Measurements from ENCODE around the gene CZIB. TPM values are rescaled to one million over a fixed set of nuclear protein-coding genes. Genes with fewer than 3 reads are reported as not detected.
A peak's percentile ranks its signal among the peaks of the same experiment; 100 is the strongest.

The CZIB gene
- total and polyA plus RNA-seq, 2 of the 4 experiments (the other 2 are of a cell fraction) = 41.0 to 58.9 TPM

DNA sequence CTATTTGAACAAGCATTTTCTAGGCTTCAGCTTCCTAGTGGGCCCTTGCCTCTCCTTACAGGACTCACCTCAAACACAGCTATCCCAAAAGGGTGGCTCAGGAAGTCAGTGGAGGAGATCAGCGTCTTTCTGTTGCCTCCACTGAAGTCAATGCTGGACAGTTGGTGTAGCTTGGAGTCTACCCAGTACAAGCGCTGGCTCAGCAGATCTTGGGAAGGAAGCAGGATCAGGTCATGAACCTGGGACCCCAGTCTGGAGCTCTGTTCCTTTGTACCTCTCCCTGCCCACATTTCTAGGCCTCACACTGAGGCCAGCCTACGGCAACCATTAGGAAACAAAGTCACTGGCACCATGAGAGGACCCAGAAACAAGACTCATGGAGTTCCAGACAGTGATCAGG is 41.6 kb upstream of the CZIB start:
- CTCF ChIA-PET = no interaction called here
- no peaks in the 10 kb centered on the region for H3K9me3 ChIP-seq (ENCODE audit: control insufficient read depth, insufficient read depth, low read length)
- dilution Hi-C loops (cut with HindIII; ENCODE audit: low sequenced_read_pairs, unreplicated experiment) = no loop called here

More for the DNA sequence above, 41.6 kb upstream of the CZIB start:
- Histone ChIP-seq H3K27ac (ENCODE audit: insufficient read depth, low read length) (no peak overlapping the region), H3K9me1 (ENCODE audit: insufficient read depth, low read length) (peaks cover 27% of the 10 kb centered on the region), H2BK120ac (ENCODE audit: low read depth, low read length) (no peak overlapping the region), H3K18ac (ENCODE audit: low read depth, low read length) (no peak overlapping the region), H4K5ac (ENCODE audit: low read depth, low read length) (no peak overlapping the region), H2AK5ac (ENCODE audit: low read depth, low read length) (no peak overlapping the region), H3K23ac (ENCODE audit: low read depth, low read length) (no peak overlapping the region), H4K20me1 (ENCODE audit: insufficient read depth, low read length) (no peaks in the 10 kb centered on the region), H2BK20ac (ENCODE audit: low read depth, low read length) (no peak overlapping the region), H3K79me1 (ENCODE audit: low read depth in 1 of 2, low read length in 2 of 2) (no peaks in the 10 kb centered on the region), H2AK9ac (replicated peaks; ENCODE audit: low read depth, low read length, poor library complexity) (peak overlapping the region; percentile 39), H3K4me3 (ENCODE audit: insufficient read depth, low read depth, low read length) (no peak overlapping the region), H4K91ac (ENCODE audit: insufficient read depth, low read depth, low read length) (no peak overlapping the region), H3K14ac (replicated peaks; ENCODE audit: low read depth, low read length) (no peak overlapping the region), H2BK5ac (ENCODE audit: low read depth, low read length, poor library complexity, severe bottlenecking) (no peak overlapping the region), H3K36me3 (ENCODE audit: control insufficient read depth, insufficient read depth, low read length) (peaks cover 14% of the 10 kb centered on the region), H4K8ac (ENCODE audit: low read depth in 2 of 2, low read length in 2 of 2) (no peak overlapping the region), H3K4ac (ENCODE audit: low read depth, low read length) (no peak overlapping the region), H3K56ac (ENCODE audit: extremely low read depth, insufficient read depth, low read length) (no peak overlapping the region), H3K27me3 (ENCODE audit: control insufficient read depth, insufficient read depth, low read length) (no peaks in the 10 kb centered on the region), H3K4me2 (ENCODE audit: low read depth, low read length) (no peak overlapping the region), H3K9ac (ENCODE audit: low read depth, low read length) (no peak overlapping the region; the same call in 1 of the 2 replicates), H3K4me1 (ENCODE audit: control insufficient read depth, insufficient read depth, low read length) (peaks cover 3% of the 10 kb centered on the region; the same call in 1 of the 2 replicates), H2AFZ (replicated peaks; ENCODE audit: low read length, poor library complexity) (no peak overlapping the region), H2BK15ac (ENCODE audit: low read depth, low read length) (no peak overlapping the region)
- no CpG with 5 or more reads among the region's 3 CpGs for WGBS, 2 experiments (ENCODE audit: extremely low coverage in 2 of 2, insufficient read length in 1 of 2)
- POLR2A ChIA-PET (ENCODE audit: unreplicated experiment) = no interaction called here
- no peak for ATAC-seq (ENCODE audit: low read depth)
- no TSS peak for BruUV-seq (replicated peaks)
- DNase-seq = no peak
- in situ Hi-C loops (cut with MboI; ENCODE audit: low sequenced_read_pairs) (no loop called here), intact Hi-C loops (cut with micrococcal nuclease) (no loop called here)
- TF ChIP-seq CTCF (conservative IDR thresholded peaks at IDR 0.05; ENCODE audit: low read depth, low read length) (no peak), MAFK (IDR thresholded peaks at IDR 0.05; ENCODE audit: low read depth, low read length) (peak; percentile 48)

Data from IMR-90 (cell line).